Motor neuron (in vitro differentiated cells): ENCODE results near the gene VWA5B2. TPM values are rescaled to one million over a fixed set of nuclear protein-coding genes. Genes with fewer than 3 reads are reported as not detected.
A peak's percentile ranks its signal among the peaks of the same experiment; 100 is the strongest.

Experiments used
- ATAC-seq, 8 experiments: fragments of 200-7000 bp; cut with Tn5 transposase; replicated peaks in 6 of 8; 2 replicates each; pipeline ENCODE4 v1.8.0; 2021; ENCODE audit warnings: mild to moderate bottlenecking in 8 of 8, moderate library complexity in 8 of 8
- H3K27ac ChIP-seq, 2 donors: fragments of 250-450 bp; sonication (Bioruptor Pico); 2 replicates each; pipeline ENCODE4 v1.9.0; 2021; ENCODE audit warnings: antibody characterized with exemption in 2 of 2, mild to moderate bottlenecking in 2 of 2, moderate library complexity in 1 of 2
- H3K4me1 ChIP-seq, 2 donors: fragments of 250-450 bp; sonication (Bioruptor Pico); replicated peaks in 1 of 2; 2 replicates each; pipeline ENCODE4 v1.6.1; 2021; ENCODE audit warnings: antibody characterized with exemption in 2 of 2, mild to moderate bottlenecking in 2 of 2, moderate library complexity in 1 of 2
- H3K4me3 ChIP-seq, 5 donors: fragments of 250-450 bp; sonication (Bioruptor Pico); 2 replicates each; pipeline ENCODE4 v1.9.0; 2021; ENCODE audit warnings: antibody characterized with exemption in 5 of 5, mild to moderate bottlenecking in 5 of 5, moderate library complexity in 4 of 5
- WGBS, 10 experiments: fragments of 450-650 bp; shearing (Covaris generic); methylation state at CpG; one replicate each; pipeline ENCODE4 v1.0.0; 2022; 5-methylcytosine and 5-hydroxymethylcytosine counted together
- in situ Hi-C, 9 experiments: fragments of 400-800 bp; cut with MboI; loops; one replicate each; pipeline ENCODE4 v1.15.0; 2021; ENCODE audit warnings: low sequenced_read_pairs in 9 of 9, low pct_unique_long_range_greater_than_20kb in 2 of 9; ENCODE audit not compliant: unreplicated experiment in 9 of 9
- total RNA-seq, 8 experiments: library from RNA; unstranded; fragments of 300-600 nt; gene quantifications; 2 replicates each; pipeline versions ENCODE4 v1.2.3 to v1.2.4, GENCODE V29; 2022

Gene VWA5B2
- total RNA-seq, 8 experiments from 2014 or later: 0.36 to 3.3 (median 1.7) TPM

DNA sequence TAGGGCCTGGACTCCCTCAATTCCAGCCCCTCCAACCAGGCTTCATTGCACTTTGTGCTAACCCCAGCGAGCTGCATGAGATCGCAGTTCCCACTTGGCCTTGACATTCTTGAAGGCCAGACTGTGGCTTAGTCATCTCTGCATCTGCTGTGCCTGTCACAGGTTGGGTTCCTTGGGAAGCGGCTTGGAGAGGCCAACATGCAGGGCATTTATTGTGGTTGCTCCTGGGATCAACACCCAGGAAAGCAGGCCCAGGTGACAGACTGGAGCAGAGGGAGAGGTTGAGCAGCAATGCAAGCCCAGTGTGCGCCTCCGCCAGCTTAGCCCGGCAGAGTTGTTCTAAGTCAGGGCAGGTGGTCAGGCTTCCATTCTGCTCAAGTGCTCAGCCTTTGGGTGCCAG lies 32.8 kb upstream of the VWA5B2 start:
- 60 to 100% (median 100%) methylated on average over 1 to 2 of the region's 6 CpGs; no CpG with 5 or more reads in 4 of the 10 experiments for WGBS, 10 experiments
- ATAC-seq: no peak
- H3K4me3 ChIP-seq: no peak overlapping the region
- H3K27ac ChIP-seq: no peak overlapping the region
- H3K4me1 ChIP-seq: no peaks in the 10 kb centered on the region
- in situ Hi-C loops: no loop called here

DNA sequence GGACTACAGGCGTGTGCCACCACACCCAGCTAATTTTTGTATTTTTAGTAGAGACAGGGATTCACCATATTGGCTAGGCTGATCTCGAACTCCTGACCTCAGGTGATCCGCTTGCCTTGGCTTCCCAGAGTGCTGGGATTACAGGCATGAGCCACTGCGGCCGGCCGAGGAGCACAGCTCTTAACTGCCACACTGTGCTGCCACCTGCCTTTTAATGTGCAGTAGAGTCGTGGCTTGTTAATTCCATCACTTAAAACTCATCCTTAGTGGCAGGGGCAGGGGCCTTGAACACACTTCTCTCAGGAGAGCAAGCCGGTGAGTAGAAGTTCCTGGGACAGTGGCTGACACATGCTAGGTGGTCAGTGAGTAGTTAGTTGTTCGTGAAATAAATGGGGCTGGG lies 30.9 kb upstream of the VWA5B2 start:
- in situ Hi-C loops: no loop called here
- no peaks in the 10 kb centered on the region for H3K4me1 ChIP-seq
- no peak overlapping the region for H3K27ac ChIP-seq
- H3K4me3 ChIP-seq: no peak overlapping the region
- no peak for ATAC-seq
- WGBS, 10 experiments: 50 to 100% (median 72%) methylated on average over 1 to 6 of the region's 9 CpGs; no CpG with 5 or more reads in 5 of the 10 experiments

DNA sequence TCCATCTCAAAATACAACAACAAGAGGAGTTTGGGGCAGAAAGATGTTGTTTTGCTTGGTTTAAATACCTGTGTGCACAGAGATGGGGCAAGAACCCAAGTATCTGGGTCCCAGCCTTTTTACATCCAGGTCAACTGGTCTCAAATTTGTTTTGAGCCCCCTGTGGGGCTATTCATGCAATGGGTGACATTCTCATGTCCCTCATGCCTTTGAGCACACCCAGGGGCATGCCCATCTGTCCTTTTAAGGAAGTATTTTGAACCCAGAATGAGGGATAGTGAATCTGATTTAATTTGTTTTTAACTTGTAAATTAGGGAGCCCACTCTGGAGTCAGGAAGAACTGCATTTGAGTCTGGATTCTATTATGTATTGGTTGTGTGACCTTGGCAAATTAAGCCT lies 28.6 kb upstream of the VWA5B2 start:
- H3K27ac ChIP-seq: no peak overlapping the region
- H3K4me1 ChIP-seq: no peaks in the 10 kb centered on the region
- no peak for ATAC-seq
- in situ Hi-C loops: no loop called here
- no peak overlapping the region for H3K4me3 ChIP-seq

DNA sequence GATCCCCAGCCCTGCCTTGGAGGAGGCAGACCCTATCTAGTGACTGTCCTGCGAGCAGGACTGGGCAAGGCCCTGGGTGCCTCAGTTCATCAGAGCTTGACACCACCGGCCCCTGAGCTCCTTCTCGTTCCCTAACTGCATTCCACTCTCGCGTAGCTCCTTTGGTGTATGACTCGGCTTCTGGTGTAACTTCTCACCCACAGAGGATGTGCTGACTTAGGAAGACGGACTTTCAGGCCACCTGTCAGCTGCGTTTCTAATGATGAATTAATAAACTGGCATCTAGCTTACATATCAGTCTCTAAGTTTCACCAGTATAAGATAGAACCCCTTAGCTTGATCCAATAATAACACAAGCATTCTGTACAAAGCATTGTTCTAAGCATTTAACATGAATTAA lies 25.9 kb upstream of the VWA5B2 start:
- no peak overlapping the region for H3K4me3 ChIP-seq
- in situ Hi-C loops: no loop called here
- no peaks in the 10 kb centered on the region for H3K4me1 ChIP-seq
- H3K27ac ChIP-seq: no peak overlapping the region
- WGBS, 10 experiments: 50 to 94% (median 66%) methylated on average over 2 to 5 of the region's 8 CpGs; no CpG with 5 or more reads in 4 of the 10 experiments
- ATAC-seq: no peak

DNA sequence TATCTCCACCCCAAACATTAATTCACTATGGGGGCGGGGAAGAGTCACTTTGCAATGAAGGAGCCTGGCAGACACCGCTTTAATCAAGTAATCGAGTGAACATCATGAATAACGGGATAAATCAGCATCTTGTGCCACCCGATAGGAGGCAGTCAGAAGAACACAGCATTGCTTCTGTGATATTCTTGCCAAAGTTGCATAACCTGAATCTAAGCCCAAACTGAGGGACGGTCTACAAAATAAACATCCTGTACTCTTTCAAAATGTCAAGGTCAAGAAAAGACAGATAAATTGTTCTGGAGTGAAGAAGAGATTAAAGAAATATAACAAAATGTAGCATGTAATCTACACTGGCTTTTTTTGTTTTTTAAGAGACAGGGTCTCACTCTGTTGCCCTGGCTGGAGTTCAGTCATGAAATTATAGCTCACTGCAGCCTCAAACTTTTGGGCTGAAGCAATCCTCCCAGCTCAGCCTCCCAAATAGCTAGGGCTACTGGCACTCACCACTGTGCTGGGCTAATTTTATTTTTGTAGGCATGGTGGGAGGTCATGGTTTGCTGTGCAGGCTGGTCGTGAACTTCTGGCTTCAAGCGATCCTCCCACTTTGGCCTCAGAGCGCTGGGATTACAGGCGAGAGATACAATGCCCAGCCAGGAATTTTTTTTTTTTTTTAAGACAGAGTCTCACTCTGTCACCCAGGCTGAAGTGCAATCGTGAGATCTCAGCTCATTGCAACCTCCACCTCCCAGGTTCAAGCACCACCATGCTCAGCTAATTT lies 20.1 kb upstream of the VWA5B2 start:
- ATAC-seq: no peak
- Histone ChIP-seq H3K4me1 (no peaks in the 10 kb centered on the region), H3K4me3 (no peak overlapping the region), H3K27ac (no peak overlapping the region)
- in situ Hi-C loops: no loop called here
- 8 to 83% (median 72%) methylated on average over 2 to 10 of the region's 11 CpGs for WGBS, 10 experiments

DNA sequence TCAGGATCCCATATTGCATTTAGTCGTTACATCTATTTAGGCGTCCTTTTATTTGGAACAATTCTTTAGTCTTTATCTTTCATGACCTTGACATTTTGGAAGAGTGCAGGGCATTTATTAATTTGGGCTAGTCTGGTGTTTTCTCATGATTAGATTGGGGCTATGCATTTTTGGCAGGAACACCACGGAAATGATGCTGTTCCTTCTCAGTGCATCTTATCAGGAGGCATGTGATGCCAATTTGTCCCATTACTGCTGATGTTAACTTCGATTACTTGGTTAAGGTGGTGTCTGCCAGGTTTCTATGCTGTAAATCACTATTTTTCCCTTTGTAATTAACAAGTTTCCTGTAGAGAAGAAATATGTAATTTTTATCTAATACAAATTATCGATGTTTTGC lies 18.1 kb upstream of the VWA5B2 start:
- no peak overlapping the region for H3K4me3 ChIP-seq
- WGBS, 10 experiments: 43 to 83% (median 71%) methylated on average over 2 to 5 of the region's 5 CpGs
- no peak for ATAC-seq
- in situ Hi-C loops: no loop called here
- no peaks in the 10 kb centered on the region for H3K4me1 ChIP-seq
- H3K27ac ChIP-seq: no peak overlapping the region

DNA sequence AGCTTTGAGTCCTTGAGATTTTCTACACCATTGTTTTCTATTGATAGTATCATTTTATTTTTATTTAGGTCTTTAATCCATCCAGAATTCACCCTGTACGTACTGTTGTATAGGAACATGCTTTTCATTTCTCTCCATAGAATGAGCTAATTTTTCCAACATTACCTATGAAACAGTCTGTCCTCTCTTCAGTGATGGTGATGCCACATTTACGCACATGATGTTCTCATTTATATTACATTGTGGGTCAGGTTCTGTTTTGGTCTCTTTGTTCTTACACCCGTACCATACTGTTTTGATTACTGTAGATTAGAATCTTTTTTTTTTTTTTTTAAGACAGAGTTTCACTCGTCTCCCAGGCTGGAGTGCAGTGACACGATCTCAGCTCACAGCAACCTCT lies 17.7 kb upstream of the VWA5B2 start:
- H3K4me3 ChIP-seq: no peak overlapping the region
- in situ Hi-C loops: no loop called here
- ATAC-seq: no peak
- 9 to 80% (median 63%) methylated on average over 2 to 5 of the region's 5 CpGs for WGBS, 10 experiments
- H3K27ac ChIP-seq: no peak overlapping the region
- no peaks in the 10 kb centered on the region for H3K4me1 ChIP-seq

DNA sequence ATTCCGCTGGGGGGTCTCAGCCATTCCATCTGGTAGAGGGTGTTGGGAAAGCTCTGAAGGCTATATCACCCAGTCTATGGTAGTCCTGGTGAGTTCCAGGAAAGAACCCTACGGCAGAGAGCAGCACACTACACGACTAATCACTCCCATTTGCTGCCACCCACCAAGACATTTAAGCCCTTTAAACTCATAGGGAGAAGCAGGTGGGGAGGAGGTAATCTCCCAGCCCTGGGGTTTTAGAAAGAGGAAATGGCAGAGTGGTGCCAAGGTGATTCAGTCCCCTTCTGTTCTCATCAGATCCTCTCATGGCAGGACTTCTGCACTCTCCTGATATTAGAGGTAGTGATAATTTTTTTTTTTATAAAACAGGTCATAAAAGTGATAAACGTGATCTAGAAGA lies 10.6 kb upstream of the VWA5B2 start:
- no peak for ATAC-seq
- in situ Hi-C loops: no loop called here
- WGBS, 10 experiments: 0 to 60% (median 43%) methylated on average over 1 to 2 of the region's 4 CpGs; no CpG with 5 or more reads in 3 of the 10 experiments

DNA sequence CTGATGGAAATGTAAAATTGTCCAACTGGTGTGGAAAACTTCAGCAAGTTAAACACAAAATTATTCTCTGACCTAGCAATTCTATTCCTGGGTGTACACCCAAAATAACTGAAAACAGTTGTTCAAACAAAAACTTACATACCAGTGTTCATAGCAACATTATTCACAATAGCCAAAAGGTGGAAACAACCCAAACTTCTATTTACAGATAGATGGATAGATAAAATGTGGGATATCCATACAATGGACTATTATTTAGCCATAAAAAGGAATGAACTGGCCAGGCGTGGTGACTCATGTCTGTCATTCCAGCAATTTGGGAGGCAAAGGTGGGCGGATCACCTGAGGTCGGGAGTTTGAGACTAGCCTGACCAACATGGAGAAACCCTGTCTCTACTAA lies 6.9 kb upstream of the VWA5B2 start:
- 40 to 89% (median 70%) methylated on average over 1 to 3 of the region's 3 CpGs; no CpG with 5 or more reads in 6 of the 10 experiments for WGBS, 10 experiments
- H3K4me3 ChIP-seq: no peak overlapping the region
- no peak overlapping the region for H3K27ac ChIP-seq
- in situ Hi-C loops: no loop called here
- peak in 1 of 8 experiments; percentile 38 for ATAC-seq
- H3K4me1 ChIP-seq: no peaks in the 10 kb centered on the region

More for the DNA sequence above, 10.6 kb upstream of the VWA5B2 start:
- no peaks in the 10 kb centered on the region for H3K4me1 ChIP-seq
- no peak overlapping the region for H3K4me3 ChIP-seq
- no peak overlapping the region for H3K27ac ChIP-seq

DNA sequence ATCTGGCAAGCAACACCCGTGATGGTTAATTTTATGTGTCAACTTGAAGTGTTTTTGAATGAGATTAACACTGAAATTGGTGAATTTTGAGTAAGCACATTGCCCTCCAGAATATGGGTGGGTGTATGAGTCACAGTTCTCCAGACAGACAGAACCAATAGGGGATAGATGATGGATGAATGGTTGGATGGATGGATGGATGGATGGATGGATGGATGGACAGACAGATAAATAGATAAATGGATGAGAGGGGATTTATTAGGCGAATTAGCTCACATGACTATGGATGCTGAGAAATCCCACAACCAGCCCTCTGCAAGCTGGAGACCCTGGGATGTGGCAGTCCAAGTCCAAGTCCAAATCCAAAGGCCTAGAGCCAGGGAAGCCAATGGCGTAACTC lies 5.4 kb upstream of the VWA5B2 start:
- in situ Hi-C loops: no loop called here
- no peak for ATAC-seq
- H3K27ac ChIP-seq: no peak overlapping the region
- H3K4me3 ChIP-seq: no peak overlapping the region
- whole genome bisulfite sequencing, 10 experiments: 20 to 92% (median 56%) methylated on average over 1 to 3 of the region's 3 CpGs; no CpG with 5 or more reads in 1 of the 10 experiments
- no peaks in the 10 kb centered on the region for H3K4me1 ChIP-seq

DNA sequence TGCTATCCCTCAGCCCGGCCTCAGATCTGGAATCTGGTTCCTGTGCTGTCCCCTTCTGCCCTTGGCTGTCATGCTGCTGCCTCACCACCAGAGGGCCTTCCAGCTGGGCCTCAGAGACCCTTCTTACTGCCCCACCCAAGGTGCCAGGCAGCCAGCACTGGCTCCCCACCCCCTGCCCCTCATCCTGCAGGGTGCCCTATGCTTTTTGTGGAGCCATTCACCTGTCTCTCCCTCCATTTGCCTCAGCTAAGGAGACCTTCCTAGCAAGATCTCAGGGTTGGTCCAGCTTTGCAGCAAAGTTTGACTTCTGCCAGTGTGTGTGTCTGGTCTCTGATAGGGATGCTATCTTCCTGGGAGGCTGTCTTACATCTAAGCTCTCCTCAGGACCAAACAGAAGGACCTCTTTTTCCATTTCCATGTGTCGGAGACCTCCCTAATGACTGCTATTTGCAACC lies 1.9 kb upstream of the VWA5B2 start:
- in situ Hi-C loops: no loop called here
- Histone ChIP-seq H3K4me1 (no peaks in the 10 kb centered on the region), H3K4me3 (no peak overlapping the region), H3K27ac (no peak overlapping the region)
- WGBS, 10 experiments: 0 to 67% (median 38%) methylated on average over 1 to 2 of the region's 2 CpGs; no CpG with 5 or more reads in 7 of the 10 experiments
- ATAC-seq: peak in 3 of 8 experiments; percentile 27 to 40 (median 34)

DNA sequence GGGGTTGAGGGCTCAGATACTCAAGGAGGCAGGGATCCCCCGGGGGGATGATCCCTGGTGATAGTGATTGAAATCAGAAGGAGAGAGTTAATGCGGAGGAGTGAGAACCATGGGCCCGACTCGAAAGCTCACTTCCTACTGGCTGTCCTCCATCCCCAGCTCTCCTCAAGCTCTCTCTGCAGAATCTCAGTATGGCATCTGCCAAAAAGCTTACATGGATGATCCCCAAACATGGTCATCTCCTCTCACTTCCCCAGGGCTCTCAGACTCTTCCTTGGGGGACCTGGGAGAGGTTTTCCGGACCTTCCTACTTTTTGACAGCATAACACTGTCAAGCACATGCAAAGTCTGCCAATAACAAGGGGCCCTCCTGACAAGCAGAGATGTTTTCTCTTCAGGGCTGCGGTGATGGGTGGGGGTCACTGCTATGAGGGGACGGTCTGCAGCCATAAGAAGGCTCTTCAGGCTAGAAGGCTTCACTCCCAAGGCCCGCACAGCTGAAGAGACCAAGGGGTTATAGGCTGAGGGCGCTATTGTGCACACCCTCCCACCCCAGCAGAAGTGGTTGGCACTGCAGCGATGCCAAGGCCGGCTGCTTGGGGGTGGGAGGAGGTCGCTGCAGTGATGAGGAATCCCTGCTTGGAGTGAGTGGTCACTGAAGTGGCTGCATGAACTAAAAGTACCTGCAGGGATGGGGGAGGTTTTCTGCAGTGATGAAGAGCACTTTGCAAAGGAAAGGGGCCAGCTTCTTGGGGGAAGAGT lies 828 bp upstream of the VWA5B2 start:
- ATAC-seq: peak in 4 of 8 experiments; percentile 1 to 6 (median 2)
- H3K4me1 ChIP-seq: no peaks in the 10 kb centered on the region
- H3K27ac ChIP-seq: no peak overlapping the region
- in situ Hi-C loops: no loop called here
- peak overlapping the region in 1 of 5 donors; percentile 45 for H3K4me3 ChIP-seq
- WGBS, 10 experiments: 0 to 83% (median 45%) methylated on average over 1 to 8 of the region's 12 CpGs; no CpG with 5 or more reads in 2 of the 10 experiments

DNA sequence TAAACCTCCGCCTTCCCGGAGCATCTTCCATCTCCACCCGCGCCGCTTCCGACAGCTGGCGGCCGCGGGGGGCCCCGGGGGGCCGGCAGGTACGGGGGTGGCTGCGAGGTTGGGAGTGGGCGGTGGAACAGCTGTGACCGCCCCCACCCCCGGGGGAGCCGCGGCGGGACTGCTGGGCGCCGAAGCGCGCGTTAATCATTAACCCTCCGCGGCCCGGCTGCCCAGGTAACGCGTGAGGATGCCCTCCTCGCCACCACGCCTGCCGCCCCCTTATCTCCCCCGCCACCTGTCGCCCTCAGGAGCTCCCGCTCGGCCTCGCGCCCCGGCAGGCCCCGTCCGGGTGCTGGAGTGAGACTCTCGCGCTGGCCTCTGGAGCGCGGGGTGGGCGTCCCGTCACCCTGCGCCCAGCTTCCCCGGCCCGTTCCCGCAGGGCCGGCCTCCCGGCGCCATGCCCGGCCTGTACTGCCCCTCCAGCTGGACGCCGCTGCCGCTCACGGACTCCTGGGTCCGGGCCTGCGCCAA lies 757 bp downstream of the VWA5B2 start:
- WGBS, 10 experiments: no CpG with 5 or more reads among the region's 61 CpGs
- H3K4me3 ChIP-seq: peak overlapping the region; percentile 32 to 45 (median 40)
- ATAC-seq: peak in 3 of 8 experiments; percentile 1 to 5 (median 5)
- in situ Hi-C loops: no loop called here
- no peak overlapping the region for H3K27ac ChIP-seq
- H3K4me1 ChIP-seq: no peaks in the 10 kb centered on the region
